ENCODE results near the gene MICAL3.

DNA sequence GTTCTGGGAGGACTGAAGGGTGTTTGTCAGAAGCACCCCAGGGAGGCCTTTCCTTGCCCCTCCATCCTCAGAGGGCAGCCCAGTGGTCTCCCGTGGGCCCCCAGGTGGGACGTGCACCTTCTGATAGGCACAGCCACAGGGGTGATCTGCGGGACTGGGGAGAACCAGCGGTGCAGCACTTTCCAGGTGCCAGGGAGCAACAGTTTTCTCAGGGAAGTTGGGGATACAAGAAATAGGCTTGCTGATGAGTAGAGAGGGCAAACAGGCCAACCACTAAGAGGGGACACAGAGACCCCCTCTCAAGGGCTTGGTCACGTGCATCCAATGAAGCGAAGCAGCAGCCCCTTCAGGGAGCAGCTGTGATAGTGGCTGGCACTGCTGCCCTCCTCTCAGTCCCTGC, 143.0 kb downstream of the MICAL3 start:
- TF ChIP-seq, protein P1, sequence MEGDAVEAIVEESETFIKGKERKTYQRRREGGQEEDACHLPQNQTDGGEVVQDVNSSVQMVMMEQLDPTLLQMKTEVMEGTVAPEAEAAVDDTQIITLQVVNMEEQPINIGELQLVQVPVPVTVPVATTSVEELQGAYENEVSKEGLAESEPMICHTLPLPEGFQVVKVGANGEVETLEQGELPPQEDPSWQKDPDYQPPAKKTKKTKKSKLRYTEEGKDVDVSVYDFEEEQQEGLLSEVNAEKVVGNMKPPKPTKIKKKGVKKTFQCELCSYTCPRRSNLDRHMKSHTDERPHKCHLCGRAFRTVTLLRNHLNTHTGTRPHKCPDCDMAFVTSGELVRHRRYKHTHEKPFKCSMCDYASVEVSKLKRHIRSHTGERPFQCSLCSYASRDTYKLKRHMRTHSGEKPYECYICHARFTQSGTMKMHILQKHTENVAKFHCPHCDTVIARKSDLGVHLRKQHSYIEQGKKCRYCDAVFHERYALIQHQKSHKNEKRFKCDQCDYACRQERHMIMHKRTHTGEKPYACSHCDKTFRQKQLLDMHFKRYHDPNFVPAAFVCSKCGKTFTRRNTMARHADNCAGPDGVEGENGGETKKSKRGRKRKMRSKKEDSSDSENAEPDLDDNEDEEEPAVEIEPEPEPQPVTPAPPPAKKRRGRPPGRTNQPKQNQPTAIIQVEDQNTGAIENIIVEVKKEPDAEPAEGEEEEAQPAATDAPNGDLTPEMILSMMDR (IDR thresholded peaks at IDR 0.05; ENCODE audit: insufficient read depth, low read length): no peak
- TF ChIP-seq, protein P2, sequence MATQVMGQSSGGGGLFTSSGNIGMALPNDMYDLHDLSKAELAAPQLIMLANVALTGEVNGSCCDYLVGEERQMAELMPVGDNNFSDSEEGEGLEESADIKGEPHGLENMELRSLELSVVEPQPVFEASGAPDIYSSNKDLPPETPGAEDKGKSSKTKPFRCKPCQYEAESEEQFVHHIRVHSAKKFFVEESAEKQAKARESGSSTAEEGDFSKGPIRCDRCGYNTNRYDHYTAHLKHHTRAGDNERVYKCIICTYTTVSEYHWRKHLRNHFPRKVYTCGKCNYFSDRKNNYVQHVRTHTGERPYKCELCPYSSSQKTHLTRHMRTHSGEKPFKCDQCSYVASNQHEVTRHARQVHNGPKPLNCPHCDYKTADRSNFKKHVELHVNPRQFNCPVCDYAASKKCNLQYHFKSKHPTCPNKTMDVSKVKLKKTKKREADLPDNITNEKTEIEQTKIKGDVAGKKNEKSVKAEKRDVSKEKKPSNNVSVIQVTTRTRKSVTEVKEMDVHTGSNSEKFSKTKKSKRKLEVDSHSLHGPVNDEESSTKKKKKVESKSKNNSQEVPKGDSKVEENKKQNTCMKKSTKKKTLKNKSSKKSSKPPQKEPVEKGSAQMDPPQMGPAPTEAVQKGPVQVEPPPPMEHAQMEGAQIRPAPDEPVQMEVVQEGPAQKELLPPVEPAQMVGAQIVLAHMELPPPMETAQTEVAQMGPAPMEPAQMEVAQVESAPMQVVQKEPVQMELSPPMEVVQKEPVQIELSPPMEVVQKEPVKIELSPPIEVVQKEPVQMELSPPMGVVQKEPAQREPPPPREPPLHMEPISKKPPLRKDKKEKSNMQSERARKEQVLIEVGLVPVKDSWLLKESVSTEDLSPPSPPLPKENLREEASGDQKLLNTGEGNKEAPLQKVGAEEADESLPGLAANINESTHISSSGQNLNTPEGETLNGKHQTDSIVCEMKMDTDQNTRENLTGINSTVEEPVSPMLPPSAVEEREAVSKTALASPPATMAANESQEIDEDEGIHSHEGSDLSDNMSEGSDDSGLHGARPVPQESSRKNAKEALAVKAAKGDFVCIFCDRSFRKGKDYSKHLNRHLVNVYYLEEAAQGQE (IDR thresholded peaks at IDR 0.05; ENCODE audit: insufficient replicate concordance, low read depth): no peak
- TF ChIP-seq POLR2AphosphoS5 (IDR thresholded peaks at IDR 0.05; ENCODE audit: low read depth) (no peak), GABPA (IDR thresholded peaks at IDR 0.05; ENCODE audit: low read depth) (no peak)
